ENCODE measurements around the gene FANCM.

The FANCM gene

DNA sequence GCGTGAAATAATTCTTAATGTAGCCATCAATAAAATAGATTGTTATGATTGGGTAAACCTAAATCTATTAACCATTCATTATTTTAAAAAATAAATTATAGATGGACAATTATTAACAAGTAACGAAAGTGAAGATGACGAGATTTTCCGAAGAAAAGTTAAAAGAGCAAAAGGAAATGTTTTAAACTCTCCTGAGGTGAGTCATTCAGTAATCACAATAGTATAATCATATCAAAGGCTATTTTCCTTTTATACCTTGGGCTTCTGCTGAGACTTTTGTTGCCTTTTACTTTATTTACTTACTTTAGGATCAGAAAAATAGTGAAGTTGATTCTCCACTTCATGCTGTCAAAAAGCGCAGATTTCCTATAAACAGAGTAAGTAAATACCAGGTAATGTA is 45.6 kb downstream of the FANCM start:
- Mint-ChIP-seq H3K36me3 (ENCODE audit: low read depth) (no peaks in the 10 kb centered on the region), H3K27me3 (ENCODE audit: low read depth) (no peaks in the 10 kb centered on the region), H3K4me3 (no peak overlapping the region), H3K9me3 (no peaks in the 10 kb centered on the region), H3K4me1 (no peaks in the 10 kb centered on the region), H3K27ac (no peak overlapping the region)
- TF ChIP-seq, protein P1, sequence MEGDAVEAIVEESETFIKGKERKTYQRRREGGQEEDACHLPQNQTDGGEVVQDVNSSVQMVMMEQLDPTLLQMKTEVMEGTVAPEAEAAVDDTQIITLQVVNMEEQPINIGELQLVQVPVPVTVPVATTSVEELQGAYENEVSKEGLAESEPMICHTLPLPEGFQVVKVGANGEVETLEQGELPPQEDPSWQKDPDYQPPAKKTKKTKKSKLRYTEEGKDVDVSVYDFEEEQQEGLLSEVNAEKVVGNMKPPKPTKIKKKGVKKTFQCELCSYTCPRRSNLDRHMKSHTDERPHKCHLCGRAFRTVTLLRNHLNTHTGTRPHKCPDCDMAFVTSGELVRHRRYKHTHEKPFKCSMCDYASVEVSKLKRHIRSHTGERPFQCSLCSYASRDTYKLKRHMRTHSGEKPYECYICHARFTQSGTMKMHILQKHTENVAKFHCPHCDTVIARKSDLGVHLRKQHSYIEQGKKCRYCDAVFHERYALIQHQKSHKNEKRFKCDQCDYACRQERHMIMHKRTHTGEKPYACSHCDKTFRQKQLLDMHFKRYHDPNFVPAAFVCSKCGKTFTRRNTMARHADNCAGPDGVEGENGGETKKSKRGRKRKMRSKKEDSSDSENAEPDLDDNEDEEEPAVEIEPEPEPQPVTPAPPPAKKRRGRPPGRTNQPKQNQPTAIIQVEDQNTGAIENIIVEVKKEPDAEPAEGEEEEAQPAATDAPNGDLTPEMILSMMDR (IDR thresholded peaks at IDR 0.05; ENCODE audit: unreplicated experiment in 3 of 3) = no peak

DNA sequence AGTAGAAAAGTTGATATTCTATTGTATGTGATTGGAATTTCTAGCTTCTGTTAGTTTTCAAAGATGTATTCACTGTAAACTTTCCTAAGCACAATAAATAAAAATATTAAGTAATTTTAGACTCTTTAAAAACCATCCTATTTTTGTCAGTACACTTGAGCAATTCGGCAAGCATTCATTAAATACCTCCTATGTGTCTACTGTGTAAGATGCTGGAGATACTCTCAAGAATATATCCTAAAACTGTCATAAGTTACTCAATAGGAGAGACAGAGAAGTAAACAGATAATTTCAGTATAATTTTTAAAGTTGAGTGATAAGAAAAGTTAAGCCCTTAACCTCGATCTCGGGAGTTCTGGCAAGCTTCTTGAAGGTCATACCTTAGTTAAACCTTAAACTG is 46.1 kb downstream of the FANCM start:
- Mint-ChIP-seq H3K9me3 (no peaks in the 10 kb centered on the region), H3K36me3 (ENCODE audit: low read depth) (peaks cover 5% of the 10 kb centered on the region), H3K4me3 (no peak overlapping the region), H3K27me3 (ENCODE audit: low read depth) (no peaks in the 10 kb centered on the region), H3K27ac (no peak overlapping the region), H3K4me1 (no peaks in the 10 kb centered on the region)
- TF ChIP-seq, protein P1 (IDR thresholded peaks at IDR 0.05; ENCODE audit: unreplicated experiment in 3 of 3) = no peak

DNA sequence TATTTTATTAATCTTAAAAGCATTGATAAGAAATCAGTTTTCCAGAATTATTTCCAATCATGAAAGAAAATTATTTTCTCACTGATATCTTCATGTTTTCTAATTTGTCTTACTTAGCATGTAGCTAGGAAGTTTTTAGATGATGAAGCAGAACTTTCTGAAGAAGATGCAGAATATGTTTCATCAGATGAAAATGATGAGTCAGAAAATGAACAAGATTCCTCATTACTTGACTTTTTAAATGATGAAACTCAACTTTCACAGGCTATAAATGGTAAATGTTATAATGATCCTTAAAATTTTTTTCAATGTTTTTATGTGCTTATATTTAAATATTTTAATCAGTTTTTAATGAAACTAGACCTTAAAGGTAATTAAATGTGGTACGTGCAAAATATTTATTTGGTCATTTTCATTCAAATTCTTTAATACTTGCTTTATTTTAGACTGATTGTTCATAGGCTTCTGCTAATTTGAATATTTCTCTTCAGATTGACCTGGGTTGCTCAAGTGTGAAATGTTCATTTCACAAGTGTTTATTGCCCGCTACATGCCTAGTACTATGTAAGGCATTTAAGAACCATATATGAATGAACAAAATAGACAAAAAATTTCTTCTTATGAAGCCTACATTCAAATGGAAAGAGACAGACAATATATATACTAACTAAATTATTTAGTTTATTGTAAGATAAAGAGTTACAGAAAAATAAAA is 49.5 kb downstream of the FANCM start:
- Mint-ChIP-seq H3K4me1 (no peaks in the 10 kb centered on the region), H3K27me3 (ENCODE audit: low read depth) (no peaks in the 10 kb centered on the region), H3K9me3 (no peaks in the 10 kb centered on the region), H3K4me3 (no peak overlapping the region), H3K27ac (no peak overlapping the region), H3K36me3 (ENCODE audit: low read depth) (peaks cover 14% of the 10 kb centered on the region)
- TF ChIP-seq, protein P1 (IDR thresholded peaks at IDR 0.05; ENCODE audit: unreplicated experiment in 3 of 3) = no peak

DNA sequence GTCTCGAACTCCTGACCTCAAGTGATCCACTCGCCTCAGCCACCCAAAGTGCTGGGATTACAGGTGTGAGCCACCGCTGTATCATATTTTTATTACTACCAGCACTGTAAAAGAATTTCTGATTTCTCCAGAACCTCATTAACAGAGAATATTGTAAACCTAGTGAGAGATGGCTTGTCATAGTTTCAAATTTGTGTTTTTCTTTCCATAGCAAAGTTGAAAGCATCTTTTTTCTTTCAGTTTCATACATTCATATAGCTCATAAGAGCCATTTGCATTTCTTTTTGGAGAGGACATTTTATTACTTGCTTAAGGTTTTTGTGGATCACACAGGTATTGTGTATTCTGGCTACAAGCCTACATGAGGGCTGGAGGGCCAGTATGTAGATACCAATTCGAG is 59.2 kb downstream of the FANCM start:
- Mint-ChIP-seq H3K9me3 (no peaks in the 10 kb centered on the region), H3K27me3 (ENCODE audit: low read depth) (no peaks in the 10 kb centered on the region), H3K4me1 (no peaks in the 10 kb centered on the region), H3K4me3 (no peak overlapping the region), H3K27ac (no peak overlapping the region), H3K36me3 (ENCODE audit: low read depth) (peaks cover 14% of the 10 kb centered on the region)
- TF ChIP-seq, protein P1 (IDR thresholded peaks at IDR 0.05; ENCODE audit: unreplicated experiment in 3 of 3) = no peak

DNA sequence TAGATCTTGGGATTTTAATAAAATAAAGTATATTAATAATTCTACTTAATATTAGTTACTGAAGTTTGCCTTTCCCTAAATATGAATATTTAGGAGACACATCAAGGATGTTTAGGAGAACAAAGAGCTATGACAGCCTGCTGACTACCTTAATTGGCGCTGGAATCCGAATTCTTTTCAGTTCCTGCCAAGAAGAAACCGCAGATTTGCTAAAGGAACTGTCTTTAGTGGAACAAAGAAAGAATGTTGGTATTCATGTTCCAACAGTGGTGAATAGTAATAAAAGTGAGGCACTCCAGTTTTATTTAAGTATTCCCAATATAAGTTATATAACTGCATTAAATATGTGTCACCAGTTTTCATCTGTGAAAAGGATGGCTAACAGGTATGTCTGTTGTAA is 62.8 kb downstream of the FANCM start:
- Mint-ChIP-seq H3K4me3 (no peak overlapping the region), H3K27ac (no peak overlapping the region), H3K27me3 (ENCODE audit: low read depth) (no peaks in the 10 kb centered on the region), H3K36me3 (ENCODE audit: low read depth) (peaks cover 18% of the 10 kb centered on the region), H3K4me1 (no peaks in the 10 kb centered on the region), H3K9me3 (no peaks in the 10 kb centered on the region)
- TF ChIP-seq, protein P1 (IDR thresholded peaks at IDR 0.05; ENCODE audit: unreplicated experiment in 3 of 3) = no peak

DNA sequence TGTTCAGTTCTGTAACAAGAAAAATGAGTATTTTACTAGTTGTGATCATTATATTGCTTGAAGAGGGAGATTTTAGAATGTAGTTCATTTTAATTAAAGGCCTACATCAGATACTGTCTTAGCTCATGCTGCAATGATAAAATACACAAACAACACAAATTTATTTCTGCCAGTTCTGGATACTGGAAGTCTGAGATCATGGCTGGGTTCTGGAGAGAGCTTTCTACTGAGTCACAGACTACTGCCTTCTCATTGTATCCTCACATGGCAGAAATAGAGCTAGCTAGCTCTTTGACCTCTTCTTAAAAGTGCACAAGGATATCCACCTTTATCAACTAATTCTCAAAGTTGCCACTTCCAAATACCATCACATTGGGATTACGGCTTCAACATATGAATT is 63.5 kb downstream of the FANCM start:
- Mint-ChIP-seq H3K36me3 (ENCODE audit: low read depth) (peaks cover 18% of the 10 kb centered on the region), H3K27me3 (ENCODE audit: low read depth) (no peaks in the 10 kb centered on the region), H3K4me1 (no peaks in the 10 kb centered on the region), H3K4me3 (no peak overlapping the region), H3K27ac (no peak overlapping the region), H3K9me3 (no peaks in the 10 kb centered on the region)
- TF ChIP-seq, protein P1 (IDR thresholded peaks at IDR 0.05; ENCODE audit: unreplicated experiment in 3 of 3) = no peak

Data from nephron (organoid).